Right cardiac atrium (tissue), 5 donors: ENCODE data around the gene ALS2CL. TPM values are rescaled to one million over a fixed set of nuclear protein-coding genes. Genes with fewer than 3 reads are reported as not detected.

ENCODE experiments used
- ATAC-seq, 2 donors: fragments of 200-7000 bp; cut with Tn5 transposase; one replicate each; pipeline versions ENCODE4 v1.8.0 to v1.9.1; 2020; ENCODE audit warnings: moderate library complexity in 2 of 2, mild to moderate bottlenecking in 1 of 2
- DNase-seq, 3 donors: peaks; one replicate each; pipeline ENCODE4 v3.0.0-alpha.2; 2020
- H3K27ac ChIP-seq: one replicate; pipeline ENCODE4 v1.5.1; 2013; ENCODE audit warnings: mild to moderate bottlenecking, low read length, control low read depth, moderate library complexity
- H3K27me3 ChIP-seq: one replicate; pipeline ENCODE4 v1.6.1; 2013; ENCODE audit not compliant: control insufficient read depth, insufficient read depth
- H3K4me1 ChIP-seq: one replicate; pipeline ENCODE4 v1.6.1; 2013; ENCODE audit warnings: low read length; ENCODE audit not compliant: control insufficient read depth, insufficient read depth
- H3K4me3 ChIP-seq: one replicate; pipeline ENCODE4 v1.5.1; 2013; ENCODE audit warnings: low read length, control low read depth
- H3K9me3 ChIP-seq: one replicate; pipeline ENCODE4 v1.6.1; 2013; ENCODE audit warnings: low read length; ENCODE audit not compliant: control insufficient read depth
- WGBS: extraction: QIAGEN DNeasy Blood & Tissue Kit; methylation state at CpG from one replicate; pipeline ENCODE4 v1.1.7; 2013; 5-methylcytosine and 5-hydroxymethylcytosine counted together
- intact Hi-C, 4 donors: fragments of 100-400 bp; cut with DNase I; formaldehyde crosslinking; loops; one replicate each; pipeline versions ENCODE4 v1.11.0 to v1.14.0; 2022 to 2023
- polyA plus RNA-seq: library from polyadenylated mRNA; stranded (reverse); fragments of 200-250 nt; gene quantifications from one replicate; pipeline ENCODE4 v1.2.3, GENCODE V29; 2013
- total RNA-seq, 4 donors: library from RNA; stranded (reverse); fragmentation: NEBNext Ultra II Directional; extraction: Animal tissue kit (Norgen Biotek cat#: 25700); gene quantifications; one replicate each; pipeline ENCODE4 v1.2.1, GENCODE V29; 2021
- donor health status: healthy with polysubstance abuse.
- donor health status: DM: no; HTN: yes; CAD: no.
- donor health status: DM: no; HTN: no; CAD: no.
- donor health status: DM: no; HTN: yes; CAD: no; lungs with severe emphysema.
- donor health status: DM: yes; HTN: yes; CAD: no.

Gene ALS2CL
- total and polyA plus RNA-seq, 5 donors: 16.1 to 33.1 (median 18.8) TPM

DNA sequence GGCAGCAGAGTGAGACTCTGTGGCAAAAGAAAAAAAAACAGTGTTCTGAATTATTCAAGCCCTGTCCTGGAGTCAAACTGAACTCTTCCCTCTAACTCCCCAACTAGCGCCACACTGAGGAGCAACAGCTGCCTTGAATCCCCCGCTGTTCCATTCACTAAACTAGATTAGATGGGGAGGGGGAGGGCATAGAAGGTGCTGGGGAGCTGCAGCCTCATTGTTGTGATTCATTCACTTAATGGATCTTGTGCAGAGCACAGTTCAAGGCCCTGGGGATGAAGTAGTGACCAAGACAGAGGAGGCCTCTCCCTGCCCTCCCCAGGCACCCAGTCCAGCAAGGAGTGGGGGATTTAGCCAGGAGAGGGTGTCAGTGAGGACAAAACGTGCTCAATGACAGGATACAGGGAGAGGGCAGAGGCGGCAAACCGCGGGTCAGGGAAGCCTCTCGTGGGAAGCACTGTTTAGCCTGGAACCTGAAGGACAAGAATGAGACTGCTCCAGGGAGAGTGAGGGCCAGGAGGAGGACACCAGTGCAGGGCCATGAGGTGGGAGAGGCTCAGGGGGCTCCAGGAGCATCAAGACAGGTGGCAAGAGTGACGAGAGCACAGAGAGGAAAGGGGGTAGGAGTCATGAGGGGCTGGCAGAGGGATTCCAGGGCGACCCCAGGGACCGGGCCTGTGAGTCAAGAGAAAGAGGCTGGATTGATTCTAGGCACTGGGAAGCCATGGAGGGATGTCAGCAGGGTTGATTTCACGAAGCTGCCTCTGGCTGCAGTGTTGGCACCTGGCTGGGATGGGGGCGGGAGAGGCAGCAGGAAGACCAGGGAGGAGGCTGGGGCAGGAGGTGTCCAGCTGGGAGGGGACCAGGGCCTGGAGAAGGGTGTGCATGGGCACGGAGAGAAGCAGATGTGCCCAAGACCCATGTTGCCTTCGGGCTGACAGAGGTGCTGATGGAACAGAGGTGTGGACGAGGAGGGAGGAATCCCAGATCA is 31.4 kb downstream of the ALS2CL start:
- ATAC-seq (no peak), DNase-seq (peak in 2 of 3 donors; percentile 36 to 46)
- H3K27ac ChIP-seq: no peak overlapping the region
- WGBS: 77% methylated on average over 15 of the region's 15 CpGs
- H3K4me1 ChIP-seq: peaks cover 18% of the 10 kb centered on the region
- H3K9me3 ChIP-seq: no peaks in the 10 kb centered on the region
- H3K27me3 ChIP-seq: no peaks in the 10 kb centered on the region
- H3K4me3 ChIP-seq: no peak overlapping the region
- intact Hi-C loops: no loop called here

DNA sequence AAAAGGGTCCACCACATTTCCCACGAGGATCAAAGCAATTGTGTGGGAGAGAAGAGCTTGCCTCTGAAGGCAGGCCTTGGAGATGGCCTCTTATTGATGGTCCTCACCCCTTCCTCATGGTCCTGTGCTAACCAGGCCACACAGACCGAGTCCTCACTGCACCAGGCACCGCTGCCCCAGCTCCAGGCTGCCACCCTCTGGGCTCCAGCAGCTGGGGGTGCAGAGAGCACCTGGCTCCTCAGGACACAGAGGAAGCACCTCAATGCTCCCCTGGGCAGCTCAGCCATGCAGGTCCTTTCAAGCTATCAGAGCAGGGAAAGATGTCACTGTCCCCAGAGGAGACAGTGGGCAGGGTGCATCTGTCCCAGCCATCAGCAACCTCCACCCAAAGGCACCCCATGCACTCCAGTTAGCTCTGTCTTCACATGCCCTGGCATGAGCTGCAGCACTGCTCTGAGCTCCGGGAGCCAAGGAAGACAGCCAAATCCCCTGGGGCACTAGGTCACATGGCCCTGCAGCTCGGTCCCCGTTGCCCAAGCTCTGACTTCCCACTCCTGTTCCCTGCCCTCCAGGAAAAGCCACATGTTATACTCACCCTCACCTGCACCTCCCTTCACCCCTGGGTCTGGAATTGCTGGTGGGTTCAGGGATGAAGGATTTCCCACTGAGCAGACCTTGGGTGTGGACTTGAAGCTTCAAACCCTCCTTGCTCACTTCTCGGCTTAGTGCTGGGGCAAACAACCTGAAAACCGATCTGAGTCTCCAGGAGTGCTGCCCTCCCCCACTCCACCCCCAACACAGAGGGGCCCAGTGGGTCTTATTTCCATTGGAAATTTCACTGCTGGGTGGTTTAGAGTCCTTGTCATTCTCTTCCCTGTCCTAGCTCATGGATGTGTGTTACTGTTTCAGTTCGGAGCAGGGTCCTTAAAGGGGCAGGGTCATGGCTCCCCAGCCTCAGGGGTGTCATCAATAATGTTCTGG is 32.6 kb downstream of the ALS2CL start:
- intact Hi-C loops: no loop called here
- 49% methylated on average over 9 of the region's 9 CpGs for WGBS
- peak in 2 of 3 donors; percentile 68 to 70 for DNase-seq
- Histone ChIP-seq H3K27me3 (no peaks in the 10 kb centered on the region), H3K27ac (no peak overlapping the region), H3K4me3 (no peak overlapping the region), H3K9me3 (no peaks in the 10 kb centered on the region), H3K4me1 (peaks cover 14% of the 10 kb centered on the region)
- ATAC-seq: peak in 1 of 2 donors; percentile 12

DNA sequence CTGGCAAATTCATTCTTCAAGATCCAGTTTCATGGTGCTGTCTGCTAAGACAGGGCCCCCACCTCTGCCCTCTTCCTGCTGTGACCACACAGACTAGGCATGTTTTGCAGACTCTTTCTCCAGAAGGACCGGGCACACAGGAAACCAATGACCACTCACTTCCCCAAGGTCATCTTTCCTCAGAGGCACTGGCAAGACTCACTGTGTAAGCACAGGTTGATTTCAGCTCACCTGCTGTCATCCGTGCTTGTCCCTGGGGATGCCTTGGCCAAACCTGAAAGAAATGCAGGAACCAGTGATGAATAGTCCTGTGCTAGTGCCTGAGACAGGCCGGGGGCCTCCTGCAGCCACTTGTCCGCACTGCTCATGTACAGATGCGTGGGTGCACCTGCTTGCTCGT is 33.5 kb downstream of the ALS2CL start:
- Histone ChIP-seq H3K4me1 (peaks cover 14% of the 10 kb centered on the region), H3K4me3 (no peak overlapping the region), H3K27me3 (no peaks in the 10 kb centered on the region), H3K9me3 (no peaks in the 10 kb centered on the region), H3K27ac (no peak overlapping the region)
- 86% methylated on average over 6 of the region's 6 CpGs for WGBS
- no peak for ATAC-seq
- no peak for DNase-seq
- intact Hi-C loops: no loop called here

DNA sequence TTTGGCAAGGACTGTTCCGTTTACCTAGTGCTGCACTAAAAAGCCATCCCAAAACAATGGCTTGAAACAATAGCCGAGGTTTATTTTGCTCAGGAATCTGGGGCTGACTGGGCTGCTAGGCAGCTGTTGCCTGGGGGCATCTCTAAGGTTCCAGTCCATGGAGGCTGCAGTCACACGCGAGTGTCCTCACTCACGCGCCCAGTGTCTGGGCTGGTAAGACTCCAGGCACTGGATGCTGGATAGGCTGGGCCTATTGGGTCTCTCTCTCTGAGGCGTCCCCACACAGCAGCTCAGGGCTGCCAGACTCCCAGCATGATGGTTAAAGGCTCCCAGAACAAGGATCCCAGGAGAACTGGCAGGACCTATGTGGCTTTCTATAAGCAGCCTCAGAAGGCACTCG is 34.2 kb downstream of the ALS2CL start:
- DNase-seq (no peak), ATAC-seq (no peak)
- H3K27ac ChIP-seq: no peak overlapping the region
- no peaks in the 10 kb centered on the region for H3K27me3 ChIP-seq
- peaks cover 9% of the 10 kb centered on the region for H3K4me1 ChIP-seq
- no peak overlapping the region for H3K4me3 ChIP-seq
- no peaks in the 10 kb centered on the region for H3K9me3 ChIP-seq
- WGBS: 88% methylated on average over 8 of the region's 8 CpGs
- intact Hi-C loops: no loop called here

DNA sequence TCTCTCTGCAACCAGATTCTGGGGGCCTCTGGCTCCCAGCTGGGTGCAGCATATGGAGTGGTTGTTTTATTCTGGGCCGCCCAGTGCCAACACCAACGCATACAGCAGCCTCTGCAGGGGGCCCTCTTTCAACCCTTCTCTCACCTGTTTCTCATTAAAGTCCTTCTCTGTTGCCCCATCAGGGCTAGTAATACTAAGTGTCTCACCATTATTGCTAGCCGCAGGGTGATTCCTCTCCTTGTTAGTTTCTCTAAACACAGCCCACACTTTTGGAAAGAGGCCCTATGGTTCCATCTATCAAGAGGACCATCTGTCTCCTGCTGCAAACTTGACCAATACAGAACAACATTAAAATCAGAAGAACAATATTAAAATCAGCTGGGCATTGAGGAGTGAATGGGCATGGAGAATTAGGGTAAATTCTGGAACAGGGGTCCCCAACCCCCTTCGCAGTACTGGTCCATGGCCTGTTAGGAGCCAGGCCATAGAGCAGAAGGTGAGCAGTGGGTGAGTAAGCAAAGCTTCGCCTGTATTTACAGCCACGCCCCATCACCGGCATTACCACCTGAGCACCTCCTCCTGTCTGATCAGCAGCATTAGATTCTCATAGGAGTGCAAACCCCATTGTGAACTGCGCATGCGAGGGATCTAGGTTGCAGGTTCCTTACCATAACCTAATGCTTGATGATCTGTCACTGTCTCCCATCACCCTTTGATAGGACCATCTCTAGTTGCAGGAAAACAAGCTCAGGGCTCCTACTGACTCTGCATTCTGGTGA is 36.5 kb downstream of the ALS2CL start:
- WGBS: 83% methylated on average over 9 of the region's 9 CpGs
- H3K27me3 ChIP-seq: no peaks in the 10 kb centered on the region
- H3K9me3 ChIP-seq: no peaks in the 10 kb centered on the region
- H3K4me3 ChIP-seq: no peak overlapping the region
- no peaks in the 10 kb centered on the region for H3K4me1 ChIP-seq
- H3K27ac ChIP-seq: no peak overlapping the region
- ATAC-seq: no peak
- no peak for DNase-seq
- intact Hi-C loops: no loop called here

DNA sequence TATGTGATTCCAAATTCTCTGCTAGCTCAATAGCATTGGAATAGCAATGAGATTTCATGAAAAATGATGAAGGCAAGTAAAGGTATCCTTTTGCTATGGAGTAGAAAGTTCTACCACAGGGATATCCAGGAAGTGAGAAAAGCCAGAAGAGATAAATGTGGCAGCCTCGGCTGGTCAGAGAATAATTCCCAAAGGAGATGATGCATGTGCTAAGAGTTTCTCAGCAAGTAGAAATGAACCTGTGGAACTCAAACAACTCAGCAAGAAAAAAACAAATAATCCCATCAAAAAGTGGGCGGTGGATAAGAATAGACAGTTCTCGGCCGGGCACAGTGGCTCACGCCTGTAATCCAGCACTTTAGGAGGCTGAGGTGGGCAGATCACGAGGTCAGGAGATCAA is 38.2 kb downstream of the ALS2CL start:
- Histone ChIP-seq H3K27me3 (no peaks in the 10 kb centered on the region), H3K27ac (no peak overlapping the region), H3K9me3 (no peaks in the 10 kb centered on the region), H3K4me3 (no peak overlapping the region), H3K4me1 (no peaks in the 10 kb centered on the region)
- ATAC-seq: no peak
- intact Hi-C loops: no loop called here
- 59% methylated on average over 6 of the region's 6 CpGs for WGBS
- DNase-seq: no peak

DNA sequence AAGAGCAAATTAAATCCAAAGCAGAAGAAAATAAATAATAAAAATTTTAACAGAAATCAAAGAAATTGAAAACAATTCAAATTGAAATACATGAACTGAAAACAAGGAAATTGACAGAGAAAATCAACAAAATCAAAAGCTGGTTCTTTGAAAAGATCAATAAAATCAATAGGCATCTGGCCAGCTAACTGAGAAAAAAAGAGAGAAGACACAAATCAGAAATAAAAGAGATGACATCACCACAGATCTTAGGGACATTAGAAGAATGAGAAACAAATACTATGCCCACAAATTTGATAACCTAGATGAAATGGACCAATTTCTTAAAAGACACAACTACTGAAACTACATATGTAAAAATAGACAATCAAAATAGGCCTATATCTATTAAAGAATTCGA is 42.4 kb downstream of the ALS2CL start:
- no peaks in the 10 kb centered on the region for H3K4me1 ChIP-seq
- WGBS: 54% methylated on average over 1 of the region's 1 CpG
- H3K27me3 ChIP-seq: no peaks in the 10 kb centered on the region
- H3K9me3 ChIP-seq: no peaks in the 10 kb centered on the region
- no peak overlapping the region for H3K27ac ChIP-seq
- ATAC-seq (no peak), DNase-seq (no peak)
- H3K4me3 ChIP-seq: no peak overlapping the region
- intact Hi-C loops: no loop called here

DNA sequence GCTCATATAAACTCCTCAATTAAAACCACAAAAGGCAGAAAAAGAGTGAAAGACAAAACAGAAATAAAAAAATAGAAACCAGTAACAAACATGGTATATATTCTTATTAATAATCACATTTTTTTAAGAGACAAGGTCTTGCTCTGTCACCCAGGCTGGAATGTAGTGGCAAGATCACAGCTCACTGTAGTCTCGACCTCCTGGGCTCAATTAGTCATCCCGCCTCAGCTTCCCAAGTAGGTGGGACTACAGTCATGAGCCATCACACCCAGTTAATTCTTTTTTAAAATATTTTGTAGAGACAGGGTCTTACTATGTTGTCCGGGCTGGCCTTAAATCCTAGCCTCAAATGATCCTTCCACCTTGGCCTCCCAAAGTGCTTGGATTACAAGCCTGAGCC is 44.0 kb downstream of the ALS2CL start:
- no peaks in the 10 kb centered on the region for H3K9me3 ChIP-seq
- no peaks in the 10 kb centered on the region for H3K4me1 ChIP-seq
- ATAC-seq: no peak
- intact Hi-C loops: no loop called here
- no peak overlapping the region for H3K4me3 ChIP-seq
- WGBS: 84% methylated on average over 3 of the region's 3 CpGs
- DNase-seq: no peak
- H3K27me3 ChIP-seq: no peaks in the 10 kb centered on the region
- H3K27ac ChIP-seq: no peak overlapping the region

DNA sequence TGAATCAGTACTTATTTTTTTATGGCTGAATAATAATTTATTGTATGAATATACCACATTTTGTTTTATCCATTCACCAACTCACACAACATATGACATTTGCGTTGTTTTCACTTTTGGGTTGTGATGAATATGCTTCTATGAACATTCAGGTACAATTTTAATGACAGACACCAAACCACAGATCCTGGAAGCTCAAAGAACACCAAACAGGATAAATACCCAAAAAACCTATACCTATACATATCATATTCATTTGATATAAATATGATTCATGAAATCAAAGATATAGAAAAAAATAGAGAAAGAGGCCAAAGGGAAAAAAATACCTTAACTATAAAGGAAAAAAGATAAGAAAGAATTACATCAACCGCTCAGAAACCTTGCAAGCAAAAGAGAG is 45.4 kb downstream of the ALS2CL start:
- DNase-seq (no peak), ATAC-seq (no peak)
- H3K4me3 ChIP-seq: no peak overlapping the region
- intact Hi-C loops: no loop called here
- no peak overlapping the region for H3K27ac ChIP-seq
- H3K27me3 ChIP-seq: no peaks in the 10 kb centered on the region
- WGBS: 92% methylated on average over 2 of the region's 2 CpGs
- H3K9me3 ChIP-seq: no peaks in the 10 kb centered on the region
- H3K4me1 ChIP-seq: no peaks in the 10 kb centered on the region

DNA sequence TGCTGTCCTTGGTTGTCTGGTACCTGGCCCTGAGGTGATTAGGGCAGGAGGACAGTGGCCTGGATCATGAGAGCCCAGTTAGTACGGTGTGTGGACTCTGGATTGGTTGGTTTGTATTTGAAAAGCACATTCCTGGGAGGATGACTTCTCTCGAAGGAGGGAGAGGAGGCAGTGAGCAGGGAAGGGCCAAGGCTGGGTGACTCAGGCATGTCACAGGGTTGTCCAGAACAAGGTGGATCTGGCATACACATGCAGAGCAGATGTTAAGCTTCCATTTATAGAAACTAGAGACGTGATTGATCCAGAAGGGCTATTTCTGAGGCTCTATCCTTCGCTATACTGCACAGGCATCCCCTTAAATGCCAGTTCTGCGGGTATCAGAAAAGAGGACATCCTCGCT is 46.8 kb downstream of the ALS2CL start:
- H3K27me3 ChIP-seq: no peaks in the 10 kb centered on the region
- no peak overlapping the region for H3K27ac ChIP-seq
- H3K4me3 ChIP-seq: no peak overlapping the region
- no peaks in the 10 kb centered on the region for H3K9me3 ChIP-seq
- WGBS: 50% methylated on average over 6 of the region's 6 CpGs
- H3K4me1 ChIP-seq: no peaks in the 10 kb centered on the region
- DNase-seq (no peak), ATAC-seq (no peak)
- intact Hi-C loops: no loop called here
